ENCODE data around the gene GAS7.
"Not testable (repeated sequence)": the region's sequence is repeated elsewhere in the genome, so short reads cannot be mapped to it uniquely, and the experiment has no call there.

The GAS7 gene

DNA sequence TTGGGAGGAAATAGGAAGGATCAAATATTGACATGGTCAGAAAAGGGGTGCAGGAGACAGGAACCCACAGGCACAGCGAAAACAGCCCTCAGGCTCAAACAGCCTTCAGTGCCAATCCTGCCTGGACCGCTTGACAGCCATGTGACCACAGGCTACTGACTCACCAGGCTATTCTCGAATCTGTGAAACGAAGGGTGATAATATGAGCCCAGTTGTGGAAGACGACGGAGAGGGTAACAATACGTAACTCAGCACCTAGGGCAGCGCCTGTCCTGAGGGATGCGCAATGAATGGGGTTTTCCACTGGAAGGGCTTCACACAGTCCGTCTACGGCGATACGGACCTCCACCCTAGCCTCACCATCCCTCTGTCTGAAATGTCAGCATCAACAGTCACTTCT lies 176.0 kb downstream of the GAS7 start:
- Histone ChIP-seq H4K20me1 (ENCODE audit: insufficient read depth) (no peaks in the 10 kb centered on the region), H3K4me2 (no peak overlapping the region), H3K9ac (no peak overlapping the region), H3K4me1 (ENCODE audit: low read depth, poor library complexity, severe bottlenecking) (no peaks in the 10 kb centered on the region), H2AFZ (ENCODE audit: low read depth) (no peak overlapping the region), H3K79me2 (ENCODE audit: insufficient read depth, low read depth) (no peaks in the 10 kb centered on the region), H3K4me3 (IDR thresholded peaks at IDR 0.05; ENCODE audit: insufficient read depth, low read depth, low read length) (no peak overlapping the region), H3K36me3 (ENCODE audit: insufficient read depth) (no peaks in the 10 kb centered on the region), H3K27ac (no peak overlapping the region), H3K27me3 (ENCODE audit: insufficient read depth, low read depth) (no peaks in the 10 kb centered on the region)
- TF ChIP-seq, protein P1, sequence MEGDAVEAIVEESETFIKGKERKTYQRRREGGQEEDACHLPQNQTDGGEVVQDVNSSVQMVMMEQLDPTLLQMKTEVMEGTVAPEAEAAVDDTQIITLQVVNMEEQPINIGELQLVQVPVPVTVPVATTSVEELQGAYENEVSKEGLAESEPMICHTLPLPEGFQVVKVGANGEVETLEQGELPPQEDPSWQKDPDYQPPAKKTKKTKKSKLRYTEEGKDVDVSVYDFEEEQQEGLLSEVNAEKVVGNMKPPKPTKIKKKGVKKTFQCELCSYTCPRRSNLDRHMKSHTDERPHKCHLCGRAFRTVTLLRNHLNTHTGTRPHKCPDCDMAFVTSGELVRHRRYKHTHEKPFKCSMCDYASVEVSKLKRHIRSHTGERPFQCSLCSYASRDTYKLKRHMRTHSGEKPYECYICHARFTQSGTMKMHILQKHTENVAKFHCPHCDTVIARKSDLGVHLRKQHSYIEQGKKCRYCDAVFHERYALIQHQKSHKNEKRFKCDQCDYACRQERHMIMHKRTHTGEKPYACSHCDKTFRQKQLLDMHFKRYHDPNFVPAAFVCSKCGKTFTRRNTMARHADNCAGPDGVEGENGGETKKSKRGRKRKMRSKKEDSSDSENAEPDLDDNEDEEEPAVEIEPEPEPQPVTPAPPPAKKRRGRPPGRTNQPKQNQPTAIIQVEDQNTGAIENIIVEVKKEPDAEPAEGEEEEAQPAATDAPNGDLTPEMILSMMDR (conservative IDR thresholded peaks at IDR 0.05; ENCODE audit: low read depth, low read length), result no peak

DNA sequence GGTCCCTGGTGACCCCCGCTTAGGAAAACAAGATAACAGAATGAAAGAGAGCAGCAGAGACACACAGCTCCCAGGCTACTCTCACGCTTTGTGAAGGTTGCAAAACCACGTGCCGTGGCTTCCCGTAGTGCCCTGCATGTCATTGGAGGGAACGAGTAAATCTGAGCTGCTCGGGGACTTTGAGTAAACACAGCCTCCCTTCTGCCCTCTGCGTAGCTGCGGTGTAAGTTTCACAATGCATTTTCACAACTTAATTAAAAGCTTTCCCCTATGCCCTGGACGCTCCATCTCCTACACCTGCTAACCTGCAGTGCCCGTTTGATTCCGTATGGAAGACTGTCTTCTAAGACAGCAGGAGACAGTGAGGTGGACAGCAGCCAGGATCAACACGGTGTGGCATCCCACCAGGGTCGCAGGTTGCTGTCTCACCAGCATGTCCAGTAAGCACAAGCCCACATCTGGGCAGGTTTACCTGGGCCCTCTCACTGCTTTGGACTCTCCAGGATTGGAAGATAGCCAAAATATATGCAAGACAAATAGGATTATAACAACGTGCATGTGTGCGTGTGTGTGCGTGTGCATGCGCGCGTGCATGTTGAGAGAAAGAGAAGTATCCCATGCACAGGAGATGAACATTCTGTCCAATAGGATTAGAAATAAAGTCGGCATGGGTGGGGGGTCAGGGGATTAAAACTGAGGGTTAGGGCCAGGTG lies 177.0 kb downstream of the GAS7 start:
- H2AFZ ChIP-seq (ENCODE audit: low read depth), result no peak overlapping the region
- H3K79me2 ChIP-seq (ENCODE audit: insufficient read depth, low read depth), result no peaks in the 10 kb centered on the region
- H3K9ac ChIP-seq, result no peak overlapping the region
- no peaks in the 10 kb centered on the region for H3K27me3 ChIP-seq (ENCODE audit: insufficient read depth, low read depth)
- TF ChIP-seq, protein P1 (conservative IDR thresholded peaks at IDR 0.05; ENCODE audit: low read depth, low read length), result no peak
- H3K4me3 ChIP-seq (IDR thresholded peaks at IDR 0.05; ENCODE audit: insufficient read depth, low read depth, low read length), result no peak overlapping the region
- no peak overlapping the region for H3K27ac ChIP-seq
- no peaks in the 10 kb centered on the region for H4K20me1 ChIP-seq (ENCODE audit: insufficient read depth)
- no peaks in the 10 kb centered on the region for H3K4me1 ChIP-seq (ENCODE audit: low read depth, poor library complexity, severe bottlenecking)
- H3K4me2 ChIP-seq, result no peak overlapping the region
- no peaks in the 10 kb centered on the region for H3K36me3 ChIP-seq (ENCODE audit: insufficient read depth)

DNA sequence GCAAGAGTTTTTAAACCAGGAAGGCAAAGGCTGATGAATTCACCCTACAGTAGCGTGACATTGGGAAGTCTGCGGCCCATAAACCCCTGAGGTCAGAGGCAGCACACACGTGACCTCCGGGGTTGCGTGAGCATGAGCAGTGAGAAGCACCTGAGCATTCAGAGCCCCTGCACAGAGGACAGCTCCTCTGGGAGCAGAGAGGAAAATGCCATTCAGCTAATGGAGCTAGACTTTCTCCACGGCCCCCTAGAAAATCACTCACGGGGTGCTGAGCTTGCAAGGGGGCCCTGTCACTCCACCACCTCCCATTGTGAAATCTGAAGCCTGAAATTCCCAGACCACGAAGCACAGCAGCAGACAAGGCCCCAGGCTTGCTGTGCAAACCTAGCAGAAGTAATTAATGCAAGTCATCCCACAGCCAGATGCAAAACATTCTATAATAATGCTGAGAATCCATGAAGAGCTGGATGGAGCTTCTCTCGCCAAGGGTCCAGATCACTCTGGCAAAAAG lies 178.4 kb downstream of the GAS7 start:
- TF ChIP-seq, protein P1 (conservative IDR thresholded peaks at IDR 0.05; ENCODE audit: low read depth, low read length), result no peak
- no peak overlapping the region for H3K9ac ChIP-seq
- H3K27me3 ChIP-seq (ENCODE audit: insufficient read depth, low read depth), result no peaks in the 10 kb centered on the region

GRCh38 chr17:10018461-10018891 lies 179.9 kb downstream of the GAS7 start:
- Histone ChIP-seq H3K4me1 (ENCODE audit: low read depth, poor library complexity, severe bottlenecking) (peaks cover 10% of the 10 kb centered on the region), H3K36me3 (ENCODE audit: insufficient read depth) (no peaks in the 10 kb centered on the region), H3K4me2 (no peak overlapping the region), H3K9ac (no peak overlapping the region), H3K27ac (no peak overlapping the region), H4K20me1 (ENCODE audit: insufficient read depth) (no peaks in the 10 kb centered on the region), H3K79me2 (ENCODE audit: insufficient read depth, low read depth) (no peaks in the 10 kb centered on the region), H3K4me3 (IDR thresholded peaks at IDR 0.05; ENCODE audit: insufficient read depth, low read depth, low read length) (no peak overlapping the region), H2AFZ (ENCODE audit: low read depth) (no peak overlapping the region), H3K27me3 (ENCODE audit: insufficient read depth, low read depth) (no peaks in the 10 kb centered on the region)
- TF ChIP-seq, protein P1 (conservative IDR thresholded peaks at IDR 0.05; ENCODE audit: low read depth, low read length), result no peak

More for the DNA sequence above, 178.4 kb downstream of the GAS7 start:
- Histone ChIP-seq H3K4me3 (IDR thresholded peaks at IDR 0.05; ENCODE audit: insufficient read depth, low read depth, low read length) (no peak overlapping the region), H3K36me3 (ENCODE audit: insufficient read depth) (no peaks in the 10 kb centered on the region), H4K20me1 (ENCODE audit: insufficient read depth) (no peaks in the 10 kb centered on the region), H3K27ac (no peak overlapping the region), H2AFZ (ENCODE audit: low read depth) (no peak overlapping the region), H3K4me1 (ENCODE audit: low read depth, poor library complexity, severe bottlenecking) (no peaks in the 10 kb centered on the region), H3K4me2 (no peak overlapping the region), H3K79me2 (ENCODE audit: insufficient read depth, low read depth) (no peaks in the 10 kb centered on the region)

GRCh38 chr17:10016958-10017570 lies 181.3 kb downstream of the GAS7 start:
- H3K36me3 ChIP-seq (ENCODE audit: insufficient read depth); H3K4me2 ChIP-seq; H4K20me1 ChIP-seq (ENCODE audit: insufficient read depth); H3K27me3 ChIP-seq (ENCODE audit: insufficient read depth, low read depth); H2AFZ ChIP-seq (ENCODE audit: low read depth); H3K79me2 ChIP-seq (ENCODE audit: insufficient read depth, low read depth); H3K4me3 ChIP-seq (IDR thresholded peaks at IDR 0.05; ENCODE audit: insufficient read depth, low read depth, low read length); H3K27ac ChIP-seq; H3K9ac ChIP-seq: not testable (repeated sequence)
- peaks cover 21% of the 10 kb centered on the region for H3K4me1 ChIP-seq (ENCODE audit: low read depth, poor library complexity, severe bottlenecking)

Measured in KMS-11 (cell line).